Loucy (cell line): Measurements from ENCODE around the gene SPEM2.

Experiments
- H2AFZ ChIP-seq: fragments of 200-600 bp; sonication (generic); 2 replicates; pipeline ENCODE4 v1.6.0; 2016; ENCODE audit warnings: antibody characterized with exemption, mild to moderate bottlenecking, low read length, moderate library complexity
- H3F3A ChIP-seq: fragments of 200-600 bp; 2 replicates; pipeline ENCODE4 v1.6.0; 2016; ENCODE audit warnings: antibody characterized with exemption, low read depth, mild to moderate bottlenecking
- H3K27me3 ChIP-seq: fragments of 200-600 bp; sonication (generic); 2 replicates; pipeline ENCODE4 v1.6.1; 2014; ENCODE audit warnings: low read length, mild to moderate bottlenecking; ENCODE audit not compliant: insufficient read depth, poor library complexity, severe bottlenecking
- H3K36me3 ChIP-seq: fragments of 200-600 bp; sonication (generic); 2 replicates; pipeline ENCODE4 v1.6.1; 2016; ENCODE audit warnings: low read length; ENCODE audit not compliant: insufficient read depth
- H3K4me1 ChIP-seq: fragments of 200-600 bp; sonication (generic); 2 replicates; pipeline ENCODE4 v1.5.1; 2014; ENCODE audit warnings: low read length, mild to moderate bottlenecking; ENCODE audit not compliant: insufficient read depth, poor library complexity, severe bottlenecking
- H3K4me2 ChIP-seq: fragments of 200-600 bp; sonication (generic); 2 replicates; pipeline ENCODE4 v1.6.0; 2014; ENCODE audit warnings: antibody characterized with exemption, low read length, low read depth, mild to moderate bottlenecking; ENCODE audit not compliant: poor library complexity, severe bottlenecking
- H3K4me3 ChIP-seq: fragments of 200-600 bp; sonication (generic); 2 replicates; pipeline ENCODE4 v1.5.1; 2014; ENCODE audit warnings: low read length, mild to moderate bottlenecking, mixed read lengths; ENCODE audit not compliant: poor library complexity, severe bottlenecking
- H3K79me2 ChIP-seq: fragments of 200-600 bp; sonication (generic); 2 replicates; pipeline ENCODE4 v1.6.1; 2014; ENCODE audit warnings: low read length; ENCODE audit not compliant: insufficient read depth
- H3K9ac ChIP-seq: fragments of 200-600 bp; sonication (generic); 2 replicates; pipeline ENCODE4 v1.6.0; 2014; ENCODE audit warnings: mild to moderate bottlenecking, low read depth, low read length, moderate library complexity; ENCODE audit not compliant: poor library complexity, severe bottlenecking
- H3K9me2 ChIP-seq: fragments of 200-600 bp; sonication (generic); replicated peaks from 2 replicates; pipeline ENCODE4 v1.6.1; 2016; ENCODE audit warnings: low read depth, low read length, mixed read lengths
- H3K9me3 ChIP-seq: fragments of 200-600 bp; sonication (generic); 2 replicates; pipeline ENCODE4 v1.6.1; 2014; ENCODE audit warnings: mild to moderate bottlenecking, antibody characterized with exemption, low read length, low read depth; ENCODE audit not compliant: insufficient read depth
- H4K20me1 ChIP-seq: fragments of 200-600 bp; sonication (generic); 2 replicates; pipeline ENCODE4 v1.6.0; 2014; ENCODE audit warnings: antibody characterized with exemption, low read length, mild to moderate bottlenecking; ENCODE audit not compliant: insufficient read depth, poor library complexity, severe bottlenecking
- EZH2phosphoT487 ChIP-seq: fragments of 200-600 bp; IDR thresholded peaks from 2 replicates; pipeline ENCODE4 v1.6.1; 2018; ENCODE audit warnings: antibody characterized with exemption, mild to moderate bottlenecking, moderate library complexity, borderline replicate concordance
- TF ChIP-seq, protein P1 (sequence below): fragments of 200-600 bp; sonication (generic); conservative IDR thresholded peaks from 2 replicates; pipeline ENCODE4 v1.5.1; 2014; ENCODE audit warnings: mild to moderate bottlenecking, antibody characterized with exemption, low read length

SPEM2 gene

DNA sequence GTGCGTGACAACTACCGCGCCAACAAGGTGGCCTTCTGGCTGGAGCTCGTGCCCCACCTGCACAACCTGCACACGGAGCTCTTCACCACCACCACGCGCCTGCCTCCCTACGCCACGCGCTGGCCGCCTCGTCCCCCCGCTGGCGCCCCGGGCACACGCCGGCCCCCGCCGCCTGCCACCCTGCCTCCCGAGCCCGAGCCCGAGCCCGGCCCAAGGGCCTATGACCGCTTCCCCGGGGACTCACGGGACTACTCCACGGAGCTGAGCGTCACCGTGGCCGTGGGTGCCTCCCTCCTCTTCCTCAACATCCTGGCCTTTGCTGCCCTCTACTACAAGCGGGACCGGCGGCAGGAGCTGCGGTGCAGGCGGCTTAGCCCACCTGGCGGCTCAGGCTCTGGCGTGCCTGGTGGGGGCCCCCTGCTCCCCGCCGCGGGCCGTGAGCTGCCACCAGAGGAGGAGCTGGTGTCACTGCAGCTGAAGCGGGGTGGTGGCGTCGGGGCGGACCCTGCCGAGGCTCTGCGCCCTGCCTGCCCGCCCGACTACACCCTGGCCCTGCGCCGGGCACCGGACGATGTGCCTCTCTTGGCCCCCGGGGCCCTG, 8.3 kb upstream of the SPEM2 start:
- H3K4me1 ChIP-seq: no peaks in the 10 kb centered on the region
- H3K4me2 ChIP-seq: no peak overlapping the region
- no peaks in the 10 kb centered on the region for H3K9me2 ChIP-seq
- H3K27me3 ChIP-seq: no peaks in the 10 kb centered on the region
- no peaks in the 10 kb centered on the region for H3K36me3 ChIP-seq
- H2AFZ ChIP-seq: no peak overlapping the region
- TF ChIP-seq, protein P1, sequence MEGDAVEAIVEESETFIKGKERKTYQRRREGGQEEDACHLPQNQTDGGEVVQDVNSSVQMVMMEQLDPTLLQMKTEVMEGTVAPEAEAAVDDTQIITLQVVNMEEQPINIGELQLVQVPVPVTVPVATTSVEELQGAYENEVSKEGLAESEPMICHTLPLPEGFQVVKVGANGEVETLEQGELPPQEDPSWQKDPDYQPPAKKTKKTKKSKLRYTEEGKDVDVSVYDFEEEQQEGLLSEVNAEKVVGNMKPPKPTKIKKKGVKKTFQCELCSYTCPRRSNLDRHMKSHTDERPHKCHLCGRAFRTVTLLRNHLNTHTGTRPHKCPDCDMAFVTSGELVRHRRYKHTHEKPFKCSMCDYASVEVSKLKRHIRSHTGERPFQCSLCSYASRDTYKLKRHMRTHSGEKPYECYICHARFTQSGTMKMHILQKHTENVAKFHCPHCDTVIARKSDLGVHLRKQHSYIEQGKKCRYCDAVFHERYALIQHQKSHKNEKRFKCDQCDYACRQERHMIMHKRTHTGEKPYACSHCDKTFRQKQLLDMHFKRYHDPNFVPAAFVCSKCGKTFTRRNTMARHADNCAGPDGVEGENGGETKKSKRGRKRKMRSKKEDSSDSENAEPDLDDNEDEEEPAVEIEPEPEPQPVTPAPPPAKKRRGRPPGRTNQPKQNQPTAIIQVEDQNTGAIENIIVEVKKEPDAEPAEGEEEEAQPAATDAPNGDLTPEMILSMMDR: no peak
- no peak for TF ChIP-seq EZH2phosphoT487
- no peaks in the 10 kb centered on the region for H3F3A ChIP-seq
- H3K79me2 ChIP-seq: no peaks in the 10 kb centered on the region
- H3K9me3 ChIP-seq: no peaks in the 10 kb centered on the region
- H3K9ac ChIP-seq: no peak overlapping the region
- H3K4me3 ChIP-seq: no peak overlapping the region
- H4K20me1 ChIP-seq: no peaks in the 10 kb centered on the region

DNA sequence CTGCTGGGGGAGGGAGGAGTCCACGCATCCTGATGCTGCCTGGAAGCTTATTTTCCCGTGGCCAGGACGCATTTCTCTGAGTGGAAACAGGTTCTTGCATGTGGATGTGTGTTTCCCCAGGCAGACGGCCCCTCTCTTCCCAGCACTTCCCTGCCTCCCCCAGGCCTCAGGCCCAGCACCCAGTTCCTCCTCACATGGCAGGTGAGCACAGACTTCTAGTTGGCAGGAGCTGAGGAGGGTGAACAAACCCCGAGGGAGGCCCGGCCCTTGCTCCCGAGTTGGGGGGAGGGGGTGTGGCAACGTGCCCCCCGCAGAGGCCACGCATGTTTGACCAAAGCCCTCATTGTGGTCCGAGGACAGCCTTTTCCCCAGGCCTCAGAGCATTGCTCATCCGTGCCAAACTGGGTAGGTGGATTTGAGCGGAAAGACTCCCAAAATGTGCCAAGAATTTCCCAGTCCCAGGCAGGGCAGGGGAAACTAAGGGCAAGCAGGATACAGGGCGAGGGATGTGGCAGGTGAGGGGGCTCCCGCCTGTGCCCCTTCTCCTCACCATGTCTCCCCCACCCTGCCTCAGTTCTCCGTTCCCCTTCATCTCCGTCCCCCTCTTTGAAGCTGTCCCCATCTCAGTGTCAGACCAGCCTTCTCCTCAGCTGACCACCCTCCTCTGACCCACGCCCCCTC, 6.8 kb upstream of the SPEM2 start:
- Histone ChIP-seq H3K4me1 (no peaks in the 10 kb centered on the region), H3K36me3 (no peaks in the 10 kb centered on the region), H3K27me3 (no peaks in the 10 kb centered on the region), H3K4me3 (no peak overlapping the region), H3K4me2 (no peak overlapping the region), H3K79me2 (no peaks in the 10 kb centered on the region), H3K9me3 (no peaks in the 10 kb centered on the region), H2AFZ (no peak overlapping the region), H3K9ac (no peak overlapping the region), H3K9me2 (no peaks in the 10 kb centered on the region), H4K20me1 (no peaks in the 10 kb centered on the region), H3F3A (no peaks in the 10 kb centered on the region)
- TF ChIP-seq, protein P1: no peak
- no peak for TF ChIP-seq EZH2phosphoT487

DNA sequence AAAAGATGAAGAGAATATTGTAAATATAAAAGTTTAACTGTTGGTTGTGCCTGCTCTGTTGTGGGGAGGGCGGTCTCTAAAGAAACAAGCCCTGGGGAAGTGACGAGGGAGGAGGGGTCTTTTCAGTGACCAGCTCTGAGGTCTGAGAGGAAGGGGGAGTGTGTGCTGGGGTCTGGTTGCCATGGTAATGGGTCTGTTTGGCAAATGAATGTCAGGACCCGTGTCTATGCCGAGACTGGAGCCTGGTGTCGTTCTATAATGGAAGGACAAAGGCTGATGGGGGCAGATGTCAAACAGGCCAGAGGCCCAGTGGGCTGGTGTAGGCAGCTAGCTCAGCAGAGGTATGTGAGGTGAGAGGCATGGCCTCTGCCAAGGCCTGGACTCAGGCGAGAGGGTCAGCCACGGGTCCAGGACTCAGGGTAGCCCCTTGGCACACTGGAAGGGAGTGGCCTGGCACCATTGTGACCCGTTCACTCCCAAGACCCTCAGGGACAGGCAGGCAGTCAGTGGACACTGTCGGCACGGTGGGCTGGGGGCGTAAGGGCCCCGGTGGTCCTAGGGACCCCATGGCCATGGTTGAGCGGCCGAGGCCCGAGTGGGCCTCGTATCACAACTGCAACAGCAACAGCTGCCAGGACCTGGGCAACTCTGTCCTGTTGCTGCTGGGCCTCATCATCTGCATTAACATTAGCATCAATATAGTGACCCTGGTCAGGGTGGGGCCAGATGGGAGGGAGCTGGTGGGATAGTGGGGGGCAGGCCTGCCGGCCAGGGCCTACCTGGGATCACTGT, 5.4 kb upstream of the SPEM2 start, which contains the start of gene SPEM1:
TSS of gene SPEM1 (plus strand) at position 506 of the 792 bp plus-strand sequence. CDS start at position 567, 61 bp downstream.
- H3K27me3 ChIP-seq: no peaks in the 10 kb centered on the region
- no peak within 1 kb of the TSS for H2AFZ ChIP-seq
- no peaks in the 10 kb centered on the region for H3K9me2 ChIP-seq
- no peaks in the 10 kb centered on the region for H3K9me3 ChIP-seq
- H3K79me2 ChIP-seq: no peaks in the 10 kb centered on the region
- TF ChIP-seq, protein P1: no peak
- no peak for TF ChIP-seq EZH2phosphoT487
- H3K9ac ChIP-seq: no peak within 1 kb of the TSS
- no peaks in the 10 kb centered on the region for H3K36me3 ChIP-seq
- no peaks in the 10 kb centered on the region for H3F3A ChIP-seq
- H3K4me3 ChIP-seq: no peak within 1 kb of the TSS
- no peaks in the 10 kb centered on the region for H3K4me1 ChIP-seq
- H4K20me1 ChIP-seq: no peaks in the 10 kb centered on the region
- no peak within 1 kb of the TSS for H3K4me2 ChIP-seq
